Measurements from ENCODE around the gene BANF2.

GRCh38 chr20:17679941-17680835, 19.6 kb upstream of the BANF2 start:
- TF ChIP-seq CTCF (IDR thresholded peaks at IDR 0.05) (no peak), POLR2A (IDR thresholded peaks at IDR 0.05) (no peak)
